ENCODE measurements around the gene OR4D2.

- TF ChIP-seq CTCF (IDR thresholded peaks at IDR 0.05) (no peak), POLR2A (IDR thresholded peaks at IDR 0.05) (no peak)
Measured at GRCh38 chr17:58150394-58150793, 16.4 kb upstream of the OR4D2 start.
